ENCODE measurements around the gene MAPK8. TPM values are rescaled to one million over a fixed set of nuclear protein-coding genes. Genes with fewer than 3 reads are reported as not detected.

MAPK8 gene
- total and polyA plus RNA-seq, 9 of the 15 experiments (the other 6 are each of a cell fraction or from before 2014, with no cell fraction given) = 6.4 to 159 (median 71.0) TPM

DNA sequence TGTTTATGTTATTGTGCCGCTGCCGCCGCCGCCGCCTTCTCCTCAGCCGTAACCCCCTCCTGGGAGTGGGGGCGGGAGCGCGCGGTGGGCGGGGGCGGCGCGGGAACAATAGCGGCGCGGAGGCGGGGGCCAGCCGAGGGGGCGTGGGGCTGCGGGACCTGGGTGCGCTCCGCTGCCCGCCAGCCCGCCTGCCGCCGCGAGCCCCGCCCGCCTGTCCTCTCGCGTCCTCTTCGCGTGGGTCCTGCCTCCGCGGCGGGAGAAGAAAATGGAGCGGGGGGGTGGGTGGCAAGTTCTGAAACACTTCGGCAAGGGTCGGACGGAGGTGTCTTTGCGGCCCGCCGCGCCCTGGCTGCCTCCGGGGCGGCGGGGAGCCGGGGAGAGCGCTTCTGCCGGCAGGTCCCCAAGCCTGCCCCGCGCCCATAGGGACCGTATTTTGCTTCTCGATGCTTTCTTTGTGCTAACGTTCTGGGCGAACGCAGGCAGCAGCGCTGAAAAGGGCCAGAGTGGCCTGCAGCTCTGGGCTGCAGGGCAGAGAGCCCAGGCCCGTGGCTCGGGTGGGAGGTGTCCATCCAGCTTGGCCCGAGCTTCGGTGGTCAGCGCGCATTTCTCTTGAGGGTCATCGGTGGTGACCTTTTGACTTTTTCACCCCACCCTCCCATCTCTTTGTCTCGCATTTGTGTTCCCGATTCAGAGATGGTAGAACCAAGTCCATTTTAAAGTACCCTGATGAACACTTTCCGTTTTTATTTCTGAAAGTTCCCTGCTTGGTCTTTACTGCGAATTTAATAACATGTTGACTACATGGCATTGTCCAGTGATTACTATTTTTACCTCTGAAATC is 613 bp downstream of the MAPK8 start (continued):
- TF ChIP-seq E2F4 (CRISPR knock-in tag; IDR thresholded peaks at IDR 0.05; ENCODE audit: low read depth) (no peak), TCF7 (IDR thresholded peaks at IDR 0.05; ENCODE audit: borderline replicate concordance) (no peak), ATF1 (CRISPR knock-in tag; IDR thresholded peaks at IDR 0.05) (no peak), ATF1 (tag; IDR thresholded peaks at IDR 0.05) (no peak), ZNF277 (CRISPR knock-in tag; IDR thresholded peaks at IDR 0.05; ENCODE audit: borderline replicate concordance) (no peak), ZNF586 (CRISPR knock-in tag; conservative IDR thresholded peaks at IDR 0.05) (no peak), ZNF764 (CRISPR knock-in tag; IDR thresholded peaks at IDR 0.05; ENCODE audit: low read depth) (no peak), MECOM (CRISPR knock-in tag; IDR thresholded peaks at IDR 0.05) (no peak), PML (IDR thresholded peaks at IDR 0.05; ENCODE audit: low read length) (no peak), ZNF431 (CRISPR knock-in tag; IDR thresholded peaks at IDR 0.05) (no peak), FIP1L1 (IDR thresholded peaks at IDR 0.05; ENCODE audit: low read depth, low read length, poor library complexity, severe bottlenecking) (no peak), RB1 (IDR thresholded peaks at IDR 0.05; ENCODE audit: low read depth) (peak; percentile 2; the same call in 1 of the 2 replicates), PCBP1 (IDR thresholded peaks at IDR 0.05; ENCODE audit: low read depth, low read length, poor library complexity, severe bottlenecking) (peak; percentile 80), E2F5 (CRISPR knock-in tag; IDR thresholded peaks at IDR 0.05) (no peak), SIN3A (IDR thresholded peaks at IDR 0.05; ENCODE audit: borderline replicate concordance in 2 of 2, control insufficient read depth in 1 of 2, low read depth in 2 of 2, low read length in 2 of 2) (peak in 1 of 2 experiments; percentile 78; a peak in 2 of 4 replicates), RBM22 (IDR thresholded peaks at IDR 0.05; ENCODE audit: low read depth, low read length, poor library complexity, severe bottlenecking) (peak; percentile 22), ATF6 (CRISPR knock-in tag; IDR thresholded peaks at IDR 0.05) (no peak)
- TF ChIP-seq, protein P1, sequence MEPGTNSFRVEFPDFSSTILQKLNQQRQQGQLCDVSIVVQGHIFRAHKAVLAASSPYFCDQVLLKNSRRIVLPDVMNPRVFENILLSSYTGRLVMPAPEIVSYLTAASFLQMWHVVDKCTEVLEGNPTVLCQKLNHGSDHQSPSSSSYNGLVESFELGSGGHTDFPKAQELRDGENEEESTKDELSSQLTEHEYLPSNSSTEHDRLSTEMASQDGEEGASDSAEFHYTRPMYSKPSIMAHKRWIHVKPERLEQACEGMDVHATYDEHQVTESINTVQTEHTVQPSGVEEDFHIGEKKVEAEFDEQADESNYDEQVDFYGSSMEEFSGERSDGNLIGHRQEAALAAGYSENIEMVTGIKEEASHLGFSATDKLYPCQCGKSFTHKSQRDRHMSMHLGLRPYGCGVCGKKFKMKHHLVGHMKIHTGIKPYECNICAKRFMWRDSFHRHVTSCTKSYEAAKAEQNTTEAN (CRISPR knock-in tag; IDR thresholded peaks at IDR 0.05) = 0 out of 2 replicates have a peak, but pooled peaks have one; percentile 28

All from K562 (cell line).